Upper lobe of left lung (tissue), 4 donors: ENCODE data around the gene SHISAL1.

Experiments
- EP300 ChIP-seq, 4 donors: sonication (generic); formaldehyde crosslinking; IDR thresholded peaks; one replicate each; pipeline ENCODE4 v1.5.1; 2017; ENCODE audit warnings: antibody characterized with exemption in 4 of 4, control low read depth in 2 of 4
- POLR2A ChIP-seq, 4 donors: fragments of 450-650 bp; IDR thresholded peaks; one replicate each; pipeline ENCODE4 v1.5.1; 2016 to 2017; ENCODE audit warnings: antibody characterized with exemption in 4 of 4, mild to moderate bottlenecking in 2 of 4
- POLR2AphosphoS5 ChIP-seq, 2 donors: sonication (generic); formaldehyde crosslinking; IDR thresholded peaks; one replicate each; pipeline ENCODE4 v1.5.1; 2017; ENCODE audit warnings: antibody characterized with exemption in 2 of 2
- TF ChIP-seq, protein P1 (sequence below), 6 experiments: fragments of 450-650 bp in 4 of 6; fragments of 200-600 bp in 2 of 6; sonication (generic) in 2 of 6; IDR thresholded peaks; one replicate each; pipeline ENCODE4 v1.5.1; 2016 to 2019; ENCODE audit warnings: antibody characterized with exemption in 6 of 6

DNA sequence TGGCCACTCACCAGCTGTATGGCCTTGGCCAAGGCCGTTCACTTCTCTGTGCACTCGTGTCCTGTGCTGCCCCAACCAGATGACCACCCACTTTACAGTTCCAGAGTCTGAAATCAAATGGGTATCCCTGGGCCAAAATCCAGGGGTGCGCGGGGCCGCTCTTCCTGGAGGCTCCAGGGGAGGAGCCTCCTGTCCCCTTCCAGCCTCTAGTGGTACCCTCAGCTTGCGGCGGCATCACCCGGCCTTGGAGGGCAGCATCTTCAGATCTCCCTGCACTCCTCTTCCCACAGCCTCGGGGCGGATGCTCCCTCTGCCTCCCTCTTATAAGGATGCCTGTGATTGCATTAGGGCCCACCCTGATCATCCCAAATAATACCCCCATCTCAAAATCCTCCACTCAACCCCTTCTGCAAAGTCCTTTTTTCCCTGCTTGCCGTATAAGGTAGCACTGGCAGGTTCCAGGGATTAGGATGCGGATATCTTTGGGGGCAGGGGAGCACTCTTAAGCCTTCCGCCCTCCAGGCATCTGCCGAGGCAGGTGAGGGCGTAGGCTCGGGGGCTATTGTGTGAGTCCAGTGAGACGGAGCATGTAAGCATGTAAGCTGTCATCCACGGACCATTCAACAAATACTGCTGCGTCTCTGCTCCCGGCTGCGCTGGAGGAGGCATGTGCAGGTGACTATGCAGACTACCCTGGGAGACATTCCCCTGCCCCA is 24.4 kb upstream of the SHISAL1 start:
- TF ChIP-seq, protein P1, sequence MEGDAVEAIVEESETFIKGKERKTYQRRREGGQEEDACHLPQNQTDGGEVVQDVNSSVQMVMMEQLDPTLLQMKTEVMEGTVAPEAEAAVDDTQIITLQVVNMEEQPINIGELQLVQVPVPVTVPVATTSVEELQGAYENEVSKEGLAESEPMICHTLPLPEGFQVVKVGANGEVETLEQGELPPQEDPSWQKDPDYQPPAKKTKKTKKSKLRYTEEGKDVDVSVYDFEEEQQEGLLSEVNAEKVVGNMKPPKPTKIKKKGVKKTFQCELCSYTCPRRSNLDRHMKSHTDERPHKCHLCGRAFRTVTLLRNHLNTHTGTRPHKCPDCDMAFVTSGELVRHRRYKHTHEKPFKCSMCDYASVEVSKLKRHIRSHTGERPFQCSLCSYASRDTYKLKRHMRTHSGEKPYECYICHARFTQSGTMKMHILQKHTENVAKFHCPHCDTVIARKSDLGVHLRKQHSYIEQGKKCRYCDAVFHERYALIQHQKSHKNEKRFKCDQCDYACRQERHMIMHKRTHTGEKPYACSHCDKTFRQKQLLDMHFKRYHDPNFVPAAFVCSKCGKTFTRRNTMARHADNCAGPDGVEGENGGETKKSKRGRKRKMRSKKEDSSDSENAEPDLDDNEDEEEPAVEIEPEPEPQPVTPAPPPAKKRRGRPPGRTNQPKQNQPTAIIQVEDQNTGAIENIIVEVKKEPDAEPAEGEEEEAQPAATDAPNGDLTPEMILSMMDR (IDR thresholded peaks at IDR 0.05) = no peak
- no peak for TF ChIP-seq POLR2A (IDR thresholded peaks at IDR 0.05)
- no peak for TF ChIP-seq POLR2AphosphoS5 (IDR thresholded peaks at IDR 0.05)
- TF ChIP-seq EP300 (IDR thresholded peaks at IDR 0.05) = no peak
